ENCODE results near the gene CRYGS.
"Not testable (repeated sequence)": the region's sequence is repeated elsewhere in the genome, so short reads cannot be mapped to it uniquely, and the experiment has no call there.

CRYGS gene

DNA sequence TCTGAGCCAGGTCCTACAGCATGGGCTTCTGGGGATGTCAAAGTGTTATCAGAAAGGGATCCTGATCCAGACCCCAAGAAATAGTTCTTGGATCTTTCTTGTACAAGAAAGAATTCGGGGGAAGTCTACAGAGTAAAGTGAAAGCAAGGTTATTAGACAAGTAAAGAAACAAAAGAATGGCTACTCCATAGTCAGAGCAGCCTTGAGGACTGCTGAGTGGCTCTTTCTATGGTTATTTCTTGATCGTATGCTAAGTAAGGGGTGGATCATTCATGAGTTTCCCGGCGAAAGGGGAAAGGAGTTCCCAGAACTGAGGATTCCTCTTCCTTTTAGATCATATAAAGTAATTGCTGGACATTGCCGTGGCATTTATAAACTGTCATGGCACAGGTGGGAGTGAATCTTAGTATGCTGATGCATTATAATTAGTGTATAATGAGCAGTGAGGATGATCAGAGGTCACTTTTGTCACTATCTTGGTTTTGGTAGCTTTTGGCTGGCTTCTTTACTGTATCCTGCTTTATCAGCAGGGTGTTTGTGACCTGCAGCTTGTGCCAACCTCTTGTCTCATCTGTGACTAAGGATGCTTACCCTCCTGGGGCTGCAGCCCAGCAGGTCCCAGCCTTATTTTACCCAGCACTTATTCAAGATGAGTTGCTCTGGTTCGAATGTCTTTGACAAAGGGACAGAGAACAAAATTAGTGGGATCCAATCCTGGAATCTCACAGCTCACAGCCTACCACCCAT, 41.0 kb downstream of the CRYGS start:
- Histone ChIP-seq H3K36me3 (no peaks in the 10 kb centered on the region), H3K4me3 (ENCODE audit: low read depth, low read length) (no peak overlapping the region), H3K27ac (no peak overlapping the region), H3K9me3 (ENCODE audit: severe bottlenecking) (peaks cover 4% of the 10 kb centered on the region), H3K27me3 (ENCODE audit: insufficient read depth, low read depth, severe bottlenecking) (no peaks in the 10 kb centered on the region)
- TF ChIP-seq, protein P1, sequence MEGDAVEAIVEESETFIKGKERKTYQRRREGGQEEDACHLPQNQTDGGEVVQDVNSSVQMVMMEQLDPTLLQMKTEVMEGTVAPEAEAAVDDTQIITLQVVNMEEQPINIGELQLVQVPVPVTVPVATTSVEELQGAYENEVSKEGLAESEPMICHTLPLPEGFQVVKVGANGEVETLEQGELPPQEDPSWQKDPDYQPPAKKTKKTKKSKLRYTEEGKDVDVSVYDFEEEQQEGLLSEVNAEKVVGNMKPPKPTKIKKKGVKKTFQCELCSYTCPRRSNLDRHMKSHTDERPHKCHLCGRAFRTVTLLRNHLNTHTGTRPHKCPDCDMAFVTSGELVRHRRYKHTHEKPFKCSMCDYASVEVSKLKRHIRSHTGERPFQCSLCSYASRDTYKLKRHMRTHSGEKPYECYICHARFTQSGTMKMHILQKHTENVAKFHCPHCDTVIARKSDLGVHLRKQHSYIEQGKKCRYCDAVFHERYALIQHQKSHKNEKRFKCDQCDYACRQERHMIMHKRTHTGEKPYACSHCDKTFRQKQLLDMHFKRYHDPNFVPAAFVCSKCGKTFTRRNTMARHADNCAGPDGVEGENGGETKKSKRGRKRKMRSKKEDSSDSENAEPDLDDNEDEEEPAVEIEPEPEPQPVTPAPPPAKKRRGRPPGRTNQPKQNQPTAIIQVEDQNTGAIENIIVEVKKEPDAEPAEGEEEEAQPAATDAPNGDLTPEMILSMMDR (IDR thresholded peaks at IDR 0.05; ENCODE audit: low read depth, low read length) = no peak
- DNase-seq = no peak

DNA sequence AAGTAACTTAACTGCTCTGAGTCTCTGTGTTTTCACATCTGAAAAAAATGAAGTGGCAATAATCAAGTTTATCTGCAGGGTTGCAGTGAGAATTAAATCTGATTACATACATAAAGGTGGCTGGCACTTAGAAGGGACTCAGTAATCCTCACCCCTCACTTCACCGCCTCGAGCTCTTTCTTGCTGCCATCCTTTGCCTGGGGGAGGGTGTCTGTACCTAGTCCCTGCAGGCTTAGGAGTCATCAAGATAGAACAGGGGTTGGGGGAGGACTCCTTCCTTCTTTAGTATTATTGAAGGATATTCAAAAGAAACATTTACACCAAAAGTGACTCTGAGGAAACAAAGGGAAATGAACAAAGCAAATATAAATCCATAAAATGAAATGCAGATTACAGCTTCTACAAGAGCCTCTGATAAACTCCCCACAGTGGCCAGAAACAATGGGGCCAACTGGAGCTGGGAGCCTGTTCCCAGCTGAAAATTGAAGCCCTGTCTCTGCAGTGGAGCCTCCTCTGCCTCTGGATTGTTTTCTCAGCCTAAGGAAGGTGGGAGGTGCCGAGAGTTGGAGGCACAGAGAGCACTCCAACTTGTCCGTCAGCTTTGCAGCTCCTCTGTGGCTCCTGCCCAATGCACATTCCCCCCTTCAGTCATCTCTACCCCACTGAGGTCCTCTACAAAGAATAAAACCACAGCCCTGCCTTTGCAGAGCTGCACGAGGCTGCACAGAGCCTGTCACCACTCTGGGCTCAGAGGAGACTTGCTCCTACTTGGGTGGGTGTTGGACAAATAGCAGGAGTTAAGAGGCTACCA, 41.8 kb downstream of the CRYGS start:
- TF ChIP-seq, protein P1 (IDR thresholded peaks at IDR 0.05; ENCODE audit: low read depth, low read length) = no peak
- H3K36me3 ChIP-seq = no peaks in the 10 kb centered on the region
- H3K27ac ChIP-seq = no peak overlapping the region
- peaks cover 4% of the 10 kb centered on the region for H3K9me3 ChIP-seq (ENCODE audit: severe bottlenecking)
- H3K4me3 ChIP-seq (ENCODE audit: low read depth, low read length) = no peak overlapping the region
- no peaks in the 10 kb centered on the region for H3K27me3 ChIP-seq (ENCODE audit: insufficient read depth, low read depth, severe bottlenecking)
- no peak for DNase-seq

DNA sequence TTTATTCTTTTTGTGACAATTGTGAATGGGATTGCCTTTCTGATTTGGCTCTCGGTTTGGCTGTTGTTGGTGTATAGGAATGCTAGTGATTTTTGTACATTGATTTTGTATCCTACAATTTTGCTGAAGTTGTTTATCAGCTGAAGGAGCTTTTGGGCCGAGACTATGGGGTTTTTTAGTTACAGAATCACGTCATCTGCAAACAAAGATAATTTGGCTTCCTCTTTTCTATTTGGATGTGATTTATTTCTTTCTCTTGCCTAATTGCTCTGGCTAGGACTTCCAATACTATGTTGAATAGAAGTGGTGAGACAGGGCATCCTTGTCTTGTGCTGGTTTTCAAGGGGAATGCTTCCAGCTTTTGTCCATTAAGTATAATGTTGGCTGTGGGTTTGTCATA, 44.2 kb downstream of the CRYGS start:
- H3K36me3 ChIP-seq; H3K4me3 ChIP-seq (ENCODE audit: low read depth, low read length); H3K27me3 ChIP-seq (ENCODE audit: insufficient read depth, low read depth, severe bottlenecking); H3K27ac ChIP-seq; H3K9me3 ChIP-seq (ENCODE audit: severe bottlenecking); DNase-seq: not testable (repeated sequence)

GRCh38 chr3:186498022-186498421, 46.2 kb downstream of the CRYGS start:
- H3K4me3 ChIP-seq (ENCODE audit: low read depth, low read length); H3K27me3 ChIP-seq (ENCODE audit: insufficient read depth, low read depth, severe bottlenecking); H3K27ac ChIP-seq; DNase-seq; H3K9me3 ChIP-seq (ENCODE audit: severe bottlenecking); H3K36me3 ChIP-seq: not testable (repeated sequence)

DNA sequence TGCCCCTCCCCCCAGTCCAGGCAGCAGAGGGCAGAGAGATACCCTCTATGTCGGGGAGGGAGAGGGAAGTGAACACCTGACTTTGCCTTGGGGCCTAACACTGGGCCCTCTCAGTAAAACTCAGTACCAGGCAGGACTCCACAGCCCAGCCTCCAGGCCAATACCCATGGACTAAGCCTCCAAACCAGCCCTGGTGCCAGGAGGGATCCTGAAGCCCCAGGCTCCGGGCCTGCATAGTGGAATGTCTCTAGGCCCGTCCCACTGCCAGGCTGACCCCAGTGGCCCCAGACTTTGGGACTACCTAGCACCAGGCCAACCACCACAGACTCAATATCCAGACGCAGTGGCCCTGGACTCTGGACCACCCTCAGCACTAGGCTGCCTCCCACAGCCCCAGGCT, 46.6 kb downstream of the CRYGS start:
- H3K36me3 ChIP-seq = no peaks in the 10 kb centered on the region
- no peak for DNase-seq
- no peaks in the 10 kb centered on the region for H3K27me3 ChIP-seq (ENCODE audit: insufficient read depth, low read depth, severe bottlenecking)
- no peak overlapping the region for H3K27ac ChIP-seq
- TF ChIP-seq, protein P1 (IDR thresholded peaks at IDR 0.05; ENCODE audit: low read depth, low read length) = no peak
- H3K9me3 ChIP-seq (ENCODE audit: severe bottlenecking) = peaks cover 4% of the 10 kb centered on the region
- H3K4me3 ChIP-seq (ENCODE audit: low read depth, low read length) = no peak overlapping the region

GRCh38 chr3:186496635-186497034, 47.5 kb downstream of the CRYGS start:
- DNase-seq = no peak
- Histone ChIP-seq H3K27ac (no peak overlapping the region), H3K27me3 (ENCODE audit: insufficient read depth, low read depth, severe bottlenecking) (no peaks in the 10 kb centered on the region)

More at GRCh38 chr3:186496635-186497034, 47.5 kb downstream of the CRYGS start:
- Histone ChIP-seq H3K36me3 (no peaks in the 10 kb centered on the region), H3K4me3 (ENCODE audit: low read depth, low read length) (no peak overlapping the region), H3K9me3 (ENCODE audit: severe bottlenecking) (peaks cover 4% of the 10 kb centered on the region)
- TF ChIP-seq, protein P1 (IDR thresholded peaks at IDR 0.05; ENCODE audit: low read depth, low read length) = no peak
